ENCODE results near the gene HEXB. TPM values are rescaled to one million over a fixed set of nuclear protein-coding genes. Genes with fewer than 3 reads are reported as not detected.

The HEXB gene
- total RNA-seq, 4 donors from 2014 or later: 46.9 to 85.8 (median 73.8) TPM

DNA sequence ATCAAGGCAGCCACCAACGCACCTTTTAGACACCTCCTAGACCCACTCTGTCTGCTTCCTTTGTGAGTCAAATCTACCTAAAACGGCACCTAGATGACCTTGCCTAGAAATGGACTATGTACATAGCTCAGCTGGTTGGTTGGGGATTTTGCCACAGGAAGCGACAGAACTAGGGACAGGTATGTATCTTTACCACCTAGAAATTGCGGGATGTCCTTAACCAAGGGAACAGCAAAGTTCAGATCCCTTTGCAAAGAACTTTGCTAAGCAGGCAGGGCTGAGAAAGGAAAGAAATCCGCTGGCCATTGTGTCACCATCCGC is 42.5 kb upstream of the HEXB start:
- TF ChIP-seq, protein P1, sequence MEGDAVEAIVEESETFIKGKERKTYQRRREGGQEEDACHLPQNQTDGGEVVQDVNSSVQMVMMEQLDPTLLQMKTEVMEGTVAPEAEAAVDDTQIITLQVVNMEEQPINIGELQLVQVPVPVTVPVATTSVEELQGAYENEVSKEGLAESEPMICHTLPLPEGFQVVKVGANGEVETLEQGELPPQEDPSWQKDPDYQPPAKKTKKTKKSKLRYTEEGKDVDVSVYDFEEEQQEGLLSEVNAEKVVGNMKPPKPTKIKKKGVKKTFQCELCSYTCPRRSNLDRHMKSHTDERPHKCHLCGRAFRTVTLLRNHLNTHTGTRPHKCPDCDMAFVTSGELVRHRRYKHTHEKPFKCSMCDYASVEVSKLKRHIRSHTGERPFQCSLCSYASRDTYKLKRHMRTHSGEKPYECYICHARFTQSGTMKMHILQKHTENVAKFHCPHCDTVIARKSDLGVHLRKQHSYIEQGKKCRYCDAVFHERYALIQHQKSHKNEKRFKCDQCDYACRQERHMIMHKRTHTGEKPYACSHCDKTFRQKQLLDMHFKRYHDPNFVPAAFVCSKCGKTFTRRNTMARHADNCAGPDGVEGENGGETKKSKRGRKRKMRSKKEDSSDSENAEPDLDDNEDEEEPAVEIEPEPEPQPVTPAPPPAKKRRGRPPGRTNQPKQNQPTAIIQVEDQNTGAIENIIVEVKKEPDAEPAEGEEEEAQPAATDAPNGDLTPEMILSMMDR (IDR thresholded peaks at IDR 0.05): no peak
- TF ChIP-seq EP300 (IDR thresholded peaks at IDR 0.05) (no peak), POLR2AphosphoS5 (IDR thresholded peaks at IDR 0.05) (no peak), POLR2A (IDR thresholded peaks at IDR 0.05) (no peak)
- H3K4me1 ChIP-seq: peaks cover 27% of the 10 kb centered on the region
- no peaks in the 10 kb centered on the region for H3K9me3 ChIP-seq
- no peak overlapping the region for H3K27ac ChIP-seq
- 75% methylated on average over 6 of the region's 6 CpGs for whole genome bisulfite sequencing
- H3K27me3 ChIP-seq: no peaks in the 10 kb centered on the region
- no peaks in the 10 kb centered on the region for H3K36me3 ChIP-seq
- no peak for DNase-seq (ENCODE audit: low spot score in 2 of 2)
- no peak overlapping the region for H3K4me3 ChIP-seq

DNA sequence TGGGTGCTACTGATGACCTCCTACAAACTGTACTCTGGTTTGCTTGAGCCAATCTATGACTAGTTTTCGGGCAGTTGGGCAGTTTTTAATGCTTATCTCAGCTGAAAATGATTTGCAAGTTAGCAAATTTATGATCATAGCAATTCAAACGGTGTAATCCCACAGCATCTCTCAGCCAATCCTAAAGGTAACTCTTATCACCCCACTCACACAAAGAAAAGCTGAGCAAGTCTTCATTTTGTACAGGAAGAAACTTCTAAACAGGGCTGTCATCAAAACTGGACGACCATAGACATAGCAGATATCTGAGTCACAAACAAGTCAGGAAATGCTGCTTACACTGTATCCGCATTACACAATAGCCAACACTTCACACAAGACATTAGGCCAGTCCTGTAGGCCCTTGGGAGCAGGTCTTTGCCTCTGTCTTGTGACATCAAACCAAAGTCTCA is 41.9 kb upstream of the HEXB start:
- no peaks in the 10 kb centered on the region for H3K36me3 ChIP-seq
- WGBS: 58% methylated on average over 4 of the region's 4 CpGs
- TF ChIP-seq POLR2AphosphoS5 (IDR thresholded peaks at IDR 0.05) (no peak), EP300 (IDR thresholded peaks at IDR 0.05) (no peak), POLR2A (IDR thresholded peaks at IDR 0.05) (no peak)
- TF ChIP-seq, protein P1 (IDR thresholded peaks at IDR 0.05): no peak
- no peaks in the 10 kb centered on the region for H3K27me3 ChIP-seq
- no peak for DNase-seq (ENCODE audit: low spot score in 2 of 2)
- H3K4me1 ChIP-seq: peaks cover 27% of the 10 kb centered on the region
- no peak overlapping the region for H3K4me3 ChIP-seq
- no peaks in the 10 kb centered on the region for H3K9me3 ChIP-seq
- no peak overlapping the region for H3K27ac ChIP-seq

DNA sequence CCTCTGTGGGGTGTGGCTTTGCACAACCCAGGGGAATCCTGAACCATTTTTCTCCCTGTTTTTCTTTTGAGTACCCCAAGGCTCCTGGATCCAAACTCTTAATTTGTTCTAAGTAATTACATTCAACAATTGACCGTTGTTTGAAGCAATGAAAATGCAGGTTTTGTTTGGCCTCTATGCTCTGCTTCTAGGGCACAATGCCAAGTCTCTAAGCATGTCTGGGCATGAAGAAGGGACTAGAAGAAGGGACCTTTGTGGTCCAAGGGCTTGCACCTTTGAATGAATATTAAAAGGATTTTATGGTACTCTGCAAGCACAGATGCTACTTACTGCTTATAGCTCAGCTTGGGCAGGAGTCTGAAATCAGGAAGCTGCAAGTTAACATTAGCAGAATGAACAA is 37.9 kb upstream of the HEXB start:
- Histone ChIP-seq H3K27ac (no peak overlapping the region), H3K36me3 (no peaks in the 10 kb centered on the region), H3K4me1 (peaks cover 16% of the 10 kb centered on the region), H3K27me3 (no peaks in the 10 kb centered on the region), H3K4me3 (no peak overlapping the region), H3K9me3 (no peaks in the 10 kb centered on the region)
- WGBS: 43% methylated on average over 1 of the region's 1 CpG
- TF ChIP-seq POLR2AphosphoS5 (IDR thresholded peaks at IDR 0.05): no peak
- TF ChIP-seq POLR2A (IDR thresholded peaks at IDR 0.05): no peak
- TF ChIP-seq, protein P1 (IDR thresholded peaks at IDR 0.05): no peak
- no peak for TF ChIP-seq EP300 (IDR thresholded peaks at IDR 0.05)
- no peak for DNase-seq (ENCODE audit: low spot score in 2 of 2)

DNA sequence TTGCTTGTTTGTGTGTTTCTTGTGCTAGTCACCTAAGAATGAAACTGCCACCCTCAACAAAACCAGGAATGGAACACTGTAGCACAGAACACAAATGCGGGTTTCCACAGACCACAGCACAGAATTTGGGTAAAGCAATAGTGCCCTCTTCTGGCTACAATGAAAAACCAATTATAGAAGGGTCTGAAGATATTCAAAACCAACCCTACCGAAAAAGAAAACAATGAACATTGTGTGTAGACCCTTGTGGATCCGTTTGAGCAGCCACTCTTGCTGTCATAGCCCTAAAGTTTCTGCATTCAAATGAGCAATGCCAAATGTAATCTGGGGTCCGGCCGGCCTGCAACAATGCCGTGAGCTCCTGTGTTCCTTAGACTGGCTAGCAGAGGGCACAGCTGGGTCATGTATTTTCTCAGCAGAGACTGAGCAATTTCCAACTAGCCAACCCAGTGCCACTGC is 36.2 kb upstream of the HEXB start:
- peaks cover 13% of the 10 kb centered on the region for H3K4me1 ChIP-seq
- H3K27ac ChIP-seq: no peak overlapping the region
- TF ChIP-seq, protein P1 (IDR thresholded peaks at IDR 0.05): peak; percentile 39 to 58
- no peak for TF ChIP-seq POLR2AphosphoS5 (IDR thresholded peaks at IDR 0.05)
- no peak for TF ChIP-seq POLR2A (IDR thresholded peaks at IDR 0.05)
- TF ChIP-seq EP300 (IDR thresholded peaks at IDR 0.05): no peak
- no peak overlapping the region for H3K4me3 ChIP-seq
- no peak for DNase-seq (ENCODE audit: low spot score in 2 of 2)
- H3K36me3 ChIP-seq: no peaks in the 10 kb centered on the region
- WGBS: 31% methylated on average over 6 of the region's 6 CpGs
- no peaks in the 10 kb centered on the region for H3K27me3 ChIP-seq
- no peaks in the 10 kb centered on the region for H3K9me3 ChIP-seq

DNA sequence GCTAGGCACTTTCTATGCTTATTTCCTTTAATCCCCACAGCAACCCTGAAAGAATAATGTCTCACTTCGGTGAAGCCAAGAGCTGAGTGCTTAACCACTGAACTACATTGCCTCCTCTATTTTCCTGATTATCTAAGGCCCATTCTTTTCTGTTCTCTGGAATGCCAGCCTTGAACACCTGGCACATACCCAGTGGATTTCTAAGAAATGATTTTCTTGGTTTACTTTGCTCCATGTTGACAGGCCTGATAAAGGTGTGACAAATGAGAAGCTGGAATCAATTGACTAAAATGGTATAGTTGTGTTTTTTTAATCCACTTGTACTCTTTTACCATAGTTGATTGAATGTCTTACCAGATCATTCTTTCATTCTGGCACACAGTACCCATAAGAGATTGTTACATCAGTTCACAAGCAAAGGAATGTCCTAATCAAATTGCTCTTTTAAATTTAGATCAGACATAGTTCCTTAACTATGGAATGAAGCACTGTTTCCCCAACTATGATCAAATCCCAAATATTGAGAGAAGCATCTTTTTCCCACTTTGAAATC is 35.5 kb upstream of the HEXB start:
- Histone ChIP-seq H3K27me3 (no peaks in the 10 kb centered on the region), H3K36me3 (no peaks in the 10 kb centered on the region), H3K4me1 (peaks cover 13% of the 10 kb centered on the region), H3K4me3 (no peak overlapping the region), H3K27ac (no peak overlapping the region), H3K9me3 (no peaks in the 10 kb centered on the region)
- DNase-seq (ENCODE audit: low spot score in 2 of 2): no peak
- WGBS: 57% methylated on average over 1 of the region's 1 CpG
- TF ChIP-seq POLR2AphosphoS5 (IDR thresholded peaks at IDR 0.05) (no peak), EP300 (IDR thresholded peaks at IDR 0.05) (no peak), POLR2A (IDR thresholded peaks at IDR 0.05) (no peak)
- TF ChIP-seq, protein P1 (IDR thresholded peaks at IDR 0.05): no peak

Measured in suprapubic skin (tissue), 4 donors.